Measurements from ENCODE around the gene PML.
"Not testable (repeated sequence)": the region's sequence is repeated elsewhere in the genome, so short reads cannot be mapped to it uniquely, and the experiment has no call there.

- TF ChIP-seq CTCF (IDR thresholded peaks at IDR 0.05; ENCODE audit: low read depth, low read length, missing input control); YY1 (IDR thresholded peaks at IDR 0.05); EGR1 (IDR thresholded peaks at IDR 0.05; ENCODE audit: low read depth in 2 of 2): not testable (repeated sequence)
Measured at GRCh38 chr15:74056330-74056729, 61.8 kb downstream of the PML start.

Measured in liver (tissue), 3 donors.